ENCODE results near the gene NEDD8.
"Not testable (repeated sequence)": the region's sequence is repeated elsewhere in the genome, so short reads cannot be mapped to it uniquely, and the experiment has no call there.

Gene NEDD8

DNA sequence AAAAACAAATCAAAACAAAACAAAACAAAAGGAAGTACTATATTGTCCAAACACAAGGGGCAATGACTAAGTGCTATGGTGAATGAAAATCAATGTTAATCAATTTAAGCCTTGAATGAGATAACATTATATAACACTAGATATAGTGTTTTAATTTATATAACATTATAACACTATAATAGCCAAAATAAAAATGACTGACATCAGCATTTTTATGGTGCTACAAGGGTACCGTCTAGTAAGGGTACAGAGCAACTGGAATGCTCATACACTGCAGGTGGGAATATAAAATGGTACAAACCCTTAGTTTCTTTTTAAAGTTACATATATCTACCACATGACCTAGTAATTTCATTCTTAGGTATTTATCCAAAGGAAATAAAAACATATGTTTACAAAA lies 5.7 kb downstream of the NEDD8 start:
- DNase-seq (ENCODE audit: low read depth in 4 of 4, low spot score in 1 of 4), result no peak

DNA sequence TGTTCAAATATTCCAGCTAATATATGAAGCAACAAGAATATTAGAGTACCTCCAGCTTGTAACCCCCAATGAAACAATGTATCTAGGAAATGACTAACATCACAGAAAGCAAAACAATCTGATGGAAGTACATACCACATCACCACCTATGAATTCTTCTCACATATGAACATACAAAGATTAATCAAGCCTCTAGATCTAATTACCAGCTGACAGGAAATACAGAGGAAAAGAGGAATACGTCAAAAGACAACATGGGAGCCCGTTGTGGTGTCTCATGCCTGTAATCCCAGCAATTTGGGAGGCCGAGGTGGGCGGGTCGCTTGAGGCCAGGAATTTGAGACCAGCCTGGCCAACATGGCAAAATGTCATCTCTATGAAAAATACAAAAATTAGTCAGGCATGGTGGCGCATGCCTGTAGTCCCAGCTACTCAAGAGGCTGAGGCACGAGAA lies 7.5 kb downstream of the NEDD8 start:
- no peak for DNase-seq (ENCODE audit: low read depth in 4 of 4, low spot score in 1 of 4)

DNA sequence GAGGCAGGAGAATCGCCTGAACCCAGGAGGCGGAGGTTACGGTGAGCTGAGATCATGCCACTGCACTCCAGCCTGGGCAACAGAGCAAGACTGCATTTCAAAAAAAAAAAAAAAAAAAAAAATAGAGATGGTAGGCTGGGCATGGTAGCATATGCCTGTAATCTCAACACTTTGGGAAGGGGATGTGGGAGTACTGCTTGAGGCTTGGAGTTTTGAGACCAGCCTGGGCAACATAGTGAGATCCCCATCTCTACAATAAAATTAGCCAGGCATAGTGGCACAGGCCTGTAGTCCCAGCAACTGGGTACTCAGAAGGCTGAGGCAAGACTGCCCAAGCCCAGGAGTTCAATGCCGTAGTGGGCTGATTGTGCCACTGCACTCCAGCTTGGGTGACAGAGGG lies 9.2 kb downstream of the NEDD8 start:
- not testable (repeated sequence) for DNase-seq (ENCODE audit: low read depth in 4 of 4, low spot score in 1 of 4)

GRCh38 chr14:24219521-24219920 lies 12.6 kb downstream of the NEDD8 start:
- no peak for DNase-seq (ENCODE audit: low read depth in 4 of 4, low spot score in 1 of 4)

- no peak for DNase-seq (ENCODE audit: low read depth in 4 of 4, low spot score in 1 of 4)
Observed at GRCh38 chr14:24219080-24219479, 13.1 kb downstream of the NEDD8 start.

GRCh38 chr14:24216876-24217275 lies 15.3 kb downstream of the NEDD8 start:
- not testable (repeated sequence) for DNase-seq (ENCODE audit: low read depth in 4 of 4, low spot score in 1 of 4)

- DNase-seq (ENCODE audit: low read depth in 4 of 4, low spot score in 1 of 4), result no peak
Observed at GRCh38 chr14:24216345-24216699, 15.8 kb downstream of the NEDD8 start.

- DNase-seq (ENCODE audit: low read depth in 4 of 4, low spot score in 1 of 4), result peak; percentile 52 to 77 (median 66)
Observed at GRCh38 chr14:24215495-24216344, 16.4 kb downstream of the NEDD8 start, which contains the start of gene MDP1. Gene MDP1, minus strand, starts transcription at chr14:24216066. Its CDS starts 111 bp downstream, at chr14:24215955.

GRCh38 chr14:24213866-24214662 lies 18.1 kb downstream of the NEDD8 start:
- no peak for DNase-seq (ENCODE audit: low read depth in 4 of 4, low spot score in 1 of 4)

DNA sequence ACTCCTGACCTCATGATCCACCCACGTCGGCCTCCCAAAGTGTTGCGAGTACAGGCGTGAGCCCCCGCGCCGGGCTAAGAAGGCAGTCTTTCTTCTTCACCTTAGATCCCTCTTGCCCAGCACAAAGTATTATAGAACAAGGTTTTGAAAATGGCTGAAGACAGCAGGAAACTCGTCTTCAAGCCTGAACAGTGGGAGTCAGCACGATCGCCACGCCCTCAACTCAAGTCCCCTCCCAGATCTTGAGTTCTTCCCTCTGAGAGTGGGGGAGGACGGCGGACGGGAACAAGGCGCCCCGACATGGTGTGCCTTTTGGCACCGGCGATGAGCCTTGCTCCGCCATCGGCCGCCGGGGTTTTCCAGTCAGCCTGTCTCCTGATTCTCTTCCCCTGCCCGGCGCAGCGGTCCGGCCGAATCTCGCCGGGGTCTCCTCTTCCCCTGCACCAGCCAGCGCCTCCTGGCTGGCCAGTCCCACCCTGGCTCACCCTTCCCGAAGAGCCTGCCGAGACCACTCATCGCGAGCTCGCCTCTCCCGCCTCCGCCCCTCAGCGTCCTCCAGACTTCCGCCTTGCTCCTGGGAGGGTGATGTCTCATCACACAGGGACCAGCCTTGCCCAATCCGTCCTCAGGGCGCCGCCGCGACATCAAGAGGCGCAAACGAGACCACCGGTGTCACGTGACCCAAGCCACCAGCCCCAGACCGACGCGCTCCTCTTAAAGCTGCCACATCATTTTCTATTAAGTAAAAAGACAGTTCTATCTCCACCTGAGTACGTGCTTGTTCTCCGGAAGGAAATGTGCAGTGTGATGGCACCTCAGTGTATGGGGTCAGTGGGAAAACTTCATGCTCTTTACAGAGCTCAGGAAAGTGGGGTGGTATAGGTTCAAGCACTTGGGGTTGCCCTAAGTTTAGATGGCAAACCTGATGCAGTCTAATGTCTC lies 19.0 kb downstream of the NEDD8 start, which contains the start of gene CHMP4A:
CHMP4A (minus strand) TSS at position 565 of the 942 bp plus-strand sequence; CDS start at position 516, 49 bp downstream.
- DNase-seq (ENCODE audit: low read depth in 4 of 4, low spot score in 1 of 4), result peak; percentile 83 to 95 (median 92)

DNA sequence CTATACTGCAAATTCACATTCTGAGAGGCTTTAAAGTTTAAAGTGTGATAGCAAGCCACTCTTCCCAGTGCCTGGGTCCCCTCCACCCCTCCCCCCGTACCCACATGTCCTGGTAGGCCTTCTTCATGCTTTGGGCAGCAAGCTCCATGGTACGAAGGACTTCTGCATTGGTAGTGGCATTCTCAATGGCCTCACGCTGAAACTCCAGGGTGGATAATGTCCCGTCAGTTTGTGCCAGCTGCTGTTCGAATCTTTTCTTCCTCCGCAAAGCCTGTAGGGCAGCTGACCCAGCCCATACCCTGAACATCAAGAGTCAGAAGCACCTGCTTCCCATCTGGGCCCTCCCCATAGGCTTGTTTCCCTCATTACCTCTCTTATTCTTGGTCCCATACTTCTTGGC lies 20.9 kb downstream of the NEDD8 start:
- DNase-seq (ENCODE audit: low read depth in 4 of 4, low spot score in 1 of 4), result no peak

GRCh38 chr14:24207625-24208024 lies 24.5 kb downstream of the NEDD8 start:
- DNase-seq (ENCODE audit: low read depth in 4 of 4, low spot score in 1 of 4), result no peak

- no peak for DNase-seq (ENCODE audit: low read depth in 4 of 4, low spot score in 1 of 4)
Observed at GRCh38 chr14:24207104-24207551, 25.0 kb downstream of the NEDD8 start.

GRCh38 chr14:24206260-24207103 lies 25.7 kb downstream of the NEDD8 start:
- DNase-seq (ENCODE audit: low read depth in 4 of 4, low spot score in 1 of 4), result no peak

DNA sequence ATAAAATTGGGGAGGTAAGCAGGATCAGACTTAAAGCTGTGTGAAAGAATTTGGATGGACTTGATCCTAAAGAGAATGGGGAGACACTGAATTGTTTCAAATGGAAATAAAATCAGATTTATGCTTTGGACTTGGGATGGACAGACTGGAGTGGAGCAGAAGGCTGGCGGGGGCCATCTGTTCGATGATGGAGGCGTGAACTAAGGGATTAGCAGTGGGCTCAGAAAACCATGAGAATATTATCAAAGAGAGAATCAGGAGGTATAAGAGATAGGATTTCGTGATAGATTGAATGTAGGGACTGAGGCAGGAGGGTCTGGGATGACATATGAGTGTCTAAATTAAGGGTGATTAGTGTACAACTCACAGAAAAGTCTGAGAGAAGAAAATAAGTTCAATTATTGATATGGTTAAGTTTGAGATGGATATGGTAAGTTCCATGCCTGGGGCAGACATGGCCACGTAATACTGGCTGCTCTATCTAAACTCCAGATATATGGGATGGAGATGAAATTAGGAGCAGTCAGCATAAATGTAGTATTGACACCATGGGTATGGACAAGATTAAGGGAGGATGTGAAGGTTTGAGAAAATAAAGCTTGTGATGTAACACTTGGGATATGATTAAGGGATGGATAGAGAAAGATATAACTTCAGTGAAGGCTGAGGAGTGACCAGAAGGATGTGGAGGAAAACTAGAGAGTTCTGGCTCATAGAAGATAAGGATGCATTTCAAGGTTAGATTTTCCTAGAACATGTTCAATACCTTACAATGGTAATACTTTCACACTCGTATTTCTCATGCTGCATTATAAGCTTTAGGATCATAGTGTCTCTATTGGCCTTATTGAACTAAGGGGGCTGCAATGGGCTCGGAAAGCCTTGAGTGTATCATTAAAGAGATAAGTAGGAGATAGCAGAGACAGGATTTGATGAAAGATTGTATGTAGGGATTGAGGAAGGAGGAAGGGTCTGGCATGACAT lies 27.7 kb downstream of the NEDD8 start:
- no peak for DNase-seq (ENCODE audit: low read depth in 4 of 4, low spot score in 1 of 4)

GRCh38 chr14:24203249-24203886 lies 28.8 kb downstream of the NEDD8 start:
- DNase-seq (ENCODE audit: low read depth in 4 of 4, low spot score in 1 of 4), result not testable (repeated sequence)

DNA sequence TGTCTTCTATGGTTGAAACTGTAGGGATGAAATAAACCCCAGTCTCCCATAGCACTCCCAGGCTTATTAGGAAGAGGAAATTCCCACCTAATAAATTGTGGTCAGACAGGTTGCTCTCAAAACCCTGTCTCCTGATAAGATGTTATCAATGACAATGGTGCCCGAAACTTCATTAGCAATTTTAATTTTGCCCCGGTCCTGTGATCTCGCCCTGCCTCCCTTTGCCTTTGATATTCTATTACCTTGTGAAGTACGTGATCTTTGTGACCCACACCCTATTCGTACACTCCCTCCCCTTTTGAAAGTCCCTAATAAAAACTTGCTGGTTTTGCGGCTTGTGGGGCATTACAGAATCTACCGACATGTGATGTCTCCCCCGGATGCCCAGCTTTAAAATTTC lies 29.6 kb downstream of the NEDD8 start:
- DNase-seq (ENCODE audit: low read depth in 4 of 4, low spot score in 1 of 4), result not testable (repeated sequence)
